Epithelial cell of esophagus (primary cell): ENCODE results near the gene EIF4G3.

Experiments
- DNase-seq: peaks from one replicate; pipeline ENCODE4 v3.0.0; 2010; ENCODE audit warnings: low read depth
- H3K4me3 ChIP-seq: 2 replicates; pipeline ENCODE4 v1.5.1; 2011; ENCODE audit warnings: mild to moderate bottlenecking, low read length, control low read depth
- CTCF ChIP-seq: IDR thresholded peaks from 2 replicates; pipeline ENCODE4 v1.5.1; 2011; ENCODE audit warnings: low read depth, mild to moderate bottlenecking, low read length, control low read depth, inconsistent platforms; ENCODE audit not compliant: insufficient read depth; ENCODE audit errors: missing control alignments

Gene EIF4G3

GRCh38 chr1:20770314-20771087 lies 406.2 kb downstream of the EIF4G3 start:
- DNase-seq, result no peak
- H3K4me3 ChIP-seq, result no peak overlapping the region
- no peak for TF ChIP-seq CTCF

- no peak for TF ChIP-seq CTCF
- no peak overlapping the region for H3K4me3 ChIP-seq
- no peak for DNase-seq
Observed at GRCh38 chr1:20767271-20767670, 409.4 kb downstream of the EIF4G3 start.

DNA sequence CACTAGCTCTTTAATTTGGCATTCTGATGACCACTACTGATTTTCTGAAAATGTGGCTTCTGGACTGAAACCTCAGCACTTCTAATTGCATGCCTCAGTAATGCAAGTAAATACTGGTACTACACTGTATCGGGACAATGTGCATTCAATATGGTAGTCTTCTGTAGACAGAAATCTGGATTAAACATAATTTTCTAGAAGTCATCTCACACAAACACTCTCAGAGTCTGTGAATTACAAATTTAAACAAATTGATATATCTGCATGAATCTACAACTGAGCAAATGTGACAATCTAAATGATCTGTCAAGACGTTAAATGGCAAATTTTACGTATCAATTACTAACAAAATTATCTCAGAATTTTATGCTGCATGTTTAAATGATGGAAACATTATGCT lies 413.3 kb downstream of the EIF4G3 start:
- no peak overlapping the region for H3K4me3 ChIP-seq
- DNase-seq, result no peak
- TF ChIP-seq CTCF, result no peak

DNA sequence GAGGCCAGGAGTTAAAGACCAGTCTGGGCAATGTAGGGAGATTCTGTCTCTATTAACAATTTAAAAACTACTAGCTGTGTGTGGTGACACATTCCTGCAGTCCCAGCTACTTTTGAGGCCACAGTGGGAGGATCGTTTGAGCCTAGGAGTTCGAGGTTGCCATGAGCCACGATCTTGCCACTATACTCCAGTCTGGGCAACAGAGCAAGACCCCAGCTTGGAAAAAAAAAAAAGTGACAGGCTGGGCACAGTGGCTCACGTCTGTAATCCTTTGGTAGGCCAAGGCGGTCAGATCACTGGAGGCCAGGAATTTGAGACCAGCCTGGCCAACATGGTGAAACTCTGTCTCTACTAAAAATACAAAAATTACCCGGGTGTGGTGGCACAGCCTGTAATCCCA lies 416.4 kb downstream of the EIF4G3 start:
- TF ChIP-seq CTCF, result no peak
- no peak for DNase-seq
- H3K4me3 ChIP-seq, result no peak overlapping the region
